Keratinocyte (primary cell): Measurements from ENCODE around the gene DMKN. TPM values are rescaled to one million over a fixed set of nuclear protein-coding genes. Genes with fewer than 3 reads are reported as not detected.

Experiments
- DNase-seq: peaks from one replicate; pipeline ENCODE4 v3.0.0-alpha.2; 2011; ENCODE audit warnings: low read depth, missing footprints, low spot score
- FAIRE-seq: peaks from 2 replicates; lab custom pipeline; 2011; peaks lifted over from hg19 to GRCh38; lab: Jason Lieb, UNC
- H2AFZ ChIP-seq: 2 replicates; pipeline ENCODE4 v1.6.0; 2012; ENCODE audit warnings: low read length, control low read depth, inconsistent platforms; ENCODE audit not compliant: control insufficient read depth
- H3K27ac ChIP-seq: 2 replicates; pipeline ENCODE4 v1.5.1; 2011; ENCODE audit warnings: low read length; ENCODE audit not compliant: control insufficient read depth, insufficient read depth
- H3K27me3 ChIP-seq: 3 replicates; pipeline ENCODE4 v1.6.0; 2011; ENCODE audit warnings: low read length; ENCODE audit not compliant: control insufficient read depth, insufficient read depth; ENCODE audit errors: extremely low read depth
- H3K36me3 ChIP-seq, 2 experiments: 2 replicates in 1 of 2; 3 replicates in 1 of 2; pipeline ENCODE4 v1.5.1; 2011; ENCODE audit warnings: low read length in 2 of 2, mild to moderate bottlenecking in 1 of 2; ENCODE audit not compliant: control insufficient read depth in 2 of 2, insufficient read depth in 2 of 2; ENCODE audit errors: extremely low read depth in 1 of 2
- H3K4me1 ChIP-seq: 3 replicates; pipeline ENCODE4 v1.5.1; 2011; ENCODE audit warnings: low read length; ENCODE audit not compliant: control insufficient read depth, insufficient read depth; ENCODE audit errors: extremely low read depth
- H3K4me2 ChIP-seq: 3 replicates; pipeline ENCODE4 v1.6.0; 2011; ENCODE audit warnings: low read depth, low read length; ENCODE audit not compliant: control insufficient read depth, insufficient read depth; ENCODE audit errors: extremely low read depth
- H3K4me3 ChIP-seq, 3 experiments: fragments of 200-600 bp in 1 of 3; sonication (generic) in 1 of 3; 2 replicates in 2 of 3; 3 replicates in 1 of 3; pipeline ENCODE4 v1.5.1; 2011 to 2016; ENCODE audit warnings: low read length in 3 of 3, mild to moderate bottlenecking in 3 of 3, control low read depth in 2 of 3, inconsistent platforms in 1 of 3, low read depth in 1 of 3, mixed read lengths in 1 of 3, mixed run types in 1 of 3, moderate library complexity in 1 of 3; ENCODE audit not compliant: control insufficient read depth in 2 of 3, insufficient read depth in 2 of 3; ENCODE audit errors: extremely low read depth in 1 of 3
- H3K79me2 ChIP-seq: 2 replicates; pipeline ENCODE4 v1.6.0; 2012; ENCODE audit warnings: low read length; ENCODE audit not compliant: control insufficient read depth, insufficient read depth
- H3K9ac ChIP-seq: 3 replicates; pipeline ENCODE4 v1.6.0; 2011; ENCODE audit warnings: low read length; ENCODE audit not compliant: control insufficient read depth, insufficient read depth; ENCODE audit errors: extremely low read depth
- H3K9me1 ChIP-seq: 3 replicates; pipeline ENCODE4 v1.6.0; 2011; ENCODE audit warnings: low read length; ENCODE audit not compliant: control insufficient read depth, insufficient read depth; ENCODE audit errors: extremely low read depth
- H3K9me3 ChIP-seq: 2 replicates; pipeline ENCODE4 v1.5.1; 2012; ENCODE audit warnings: low read depth, low read length; ENCODE audit not compliant: control insufficient read depth
- H4K20me1 ChIP-seq: 3 replicates; pipeline ENCODE4 v1.6.0; 2011; ENCODE audit warnings: low read length; ENCODE audit not compliant: control insufficient read depth, insufficient read depth; ENCODE audit errors: extremely low read depth
- EZH2 ChIP-seq: IDR thresholded peaks from one replicate; pipeline ENCODE4 v1.6.1; 2012; ENCODE audit warnings: inconsistent platforms, mild to moderate bottlenecking, low read length, moderate library complexity
- dilution Hi-C: fragments of 300-500 bp; cut with MboI; formaldehyde crosslinking; loops from one replicate; pipeline ENCODE4 v1.7.0; 2020; ENCODE audit warnings: low sequenced_read_pairs; ENCODE audit not compliant: extremely low pct_ligation_motif_present
- polyA plus RNA-seq, 5 experiments: library from polyadenylated mRNA; depleted of rRNA in 3 of 5; stranded (reverse) in 3 of 5; stranded (forward) in 1 of 5; unstranded in 1 of 5; fragments of >200 nt; gene quantifications; 1 replicate in 1 of 5; 2 replicates in 3 of 5; 3 replicates in 1 of 5; pipeline versions ENCODE4 v1.2.1 to v1.2.3, GENCODE V29; 2011 to 2012; ENCODE audit warnings: missing spikeins in 2 of 5, low read depth in 1 of 5, low replicate concordance in 1 of 5
- TF ChIP-seq, protein P1 (sequence below), 3 experiments: IDR thresholded peaks in 1 of 3; conservative IDR thresholded peaks in 1 of 3; optimal IDR thresholded peaks in 1 of 3; 2 replicates in 2 of 3; 3 replicates in 1 of 3; pipeline versions ENCODE3 to v1.5.1; 2011; ENCODE audit warnings: low read length in 3 of 3, mild to moderate bottlenecking in 3 of 3, moderate library complexity in 2 of 3, control low read depth in 1 of 3, inconsistent platforms in 1 of 3; ENCODE audit not compliant: insufficient read depth in 2 of 3; ENCODE audit errors: extremely low read depth in 1 of 3

The DMKN gene
- polyA plus RNA-seq, 1 donor (not counting 4 experiments of a cell fraction or from before 2014, with no cell fraction given): 235 TPM

DNA sequence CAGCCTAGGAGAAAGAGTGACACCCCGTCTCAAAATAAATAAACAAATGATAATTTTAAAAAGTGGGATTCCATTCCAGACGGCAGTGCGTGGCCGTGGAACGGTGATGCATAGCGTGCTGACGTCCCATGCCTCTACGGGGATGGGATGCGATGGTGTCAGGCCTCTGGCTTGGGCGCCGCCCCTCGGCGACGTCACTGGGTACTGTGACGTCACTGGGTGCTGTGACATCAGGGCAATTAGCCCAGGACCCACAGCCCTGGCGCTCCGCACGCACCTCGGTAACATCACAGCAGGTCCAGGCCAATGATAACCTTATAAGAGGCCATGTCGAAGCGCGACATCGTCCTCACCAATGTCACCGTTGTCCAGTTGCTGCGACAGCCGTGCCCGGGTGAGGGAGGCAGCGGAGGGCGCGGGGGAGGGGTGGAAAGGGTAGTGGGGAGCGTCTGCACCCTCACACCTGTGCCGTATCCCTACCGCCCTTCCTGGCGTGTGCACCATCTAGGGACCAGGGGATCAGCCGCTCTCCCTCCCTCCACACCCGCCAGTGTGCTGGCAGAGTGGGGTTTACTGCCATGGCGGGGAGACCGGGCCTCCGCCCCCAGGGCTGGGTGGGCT is 19.9 kb upstream of the DMKN start, which contains the start of gene GAPDHS:
TSS of gene GAPDHS (plus strand) at position 256 of the 621 bp plus-strand sequence. CDS start at position 328, 72 bp downstream.
- TF ChIP-seq, protein P1, sequence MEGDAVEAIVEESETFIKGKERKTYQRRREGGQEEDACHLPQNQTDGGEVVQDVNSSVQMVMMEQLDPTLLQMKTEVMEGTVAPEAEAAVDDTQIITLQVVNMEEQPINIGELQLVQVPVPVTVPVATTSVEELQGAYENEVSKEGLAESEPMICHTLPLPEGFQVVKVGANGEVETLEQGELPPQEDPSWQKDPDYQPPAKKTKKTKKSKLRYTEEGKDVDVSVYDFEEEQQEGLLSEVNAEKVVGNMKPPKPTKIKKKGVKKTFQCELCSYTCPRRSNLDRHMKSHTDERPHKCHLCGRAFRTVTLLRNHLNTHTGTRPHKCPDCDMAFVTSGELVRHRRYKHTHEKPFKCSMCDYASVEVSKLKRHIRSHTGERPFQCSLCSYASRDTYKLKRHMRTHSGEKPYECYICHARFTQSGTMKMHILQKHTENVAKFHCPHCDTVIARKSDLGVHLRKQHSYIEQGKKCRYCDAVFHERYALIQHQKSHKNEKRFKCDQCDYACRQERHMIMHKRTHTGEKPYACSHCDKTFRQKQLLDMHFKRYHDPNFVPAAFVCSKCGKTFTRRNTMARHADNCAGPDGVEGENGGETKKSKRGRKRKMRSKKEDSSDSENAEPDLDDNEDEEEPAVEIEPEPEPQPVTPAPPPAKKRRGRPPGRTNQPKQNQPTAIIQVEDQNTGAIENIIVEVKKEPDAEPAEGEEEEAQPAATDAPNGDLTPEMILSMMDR (optimal IDR thresholded peaks at IDR 0.05 in 1 of 3, IDR thresholded peaks at IDR 0.05 in 1 of 3, conservative IDR thresholded peaks at IDR 0.05 in 1 of 3; ENCODE audit: extremely low read depth in 1 of 3, insufficient read depth in 2 of 3, low read length in 3 of 3): no peak
- no peak for TF ChIP-seq EZH2
- H3K27ac ChIP-seq: no peak within 1 kb of the TSS
- H4K20me1 ChIP-seq: no peaks in the 10 kb centered on the region
- H3K4me2 ChIP-seq: peak within 1 kb of the TSS; percentile 41
- H3K9me1 ChIP-seq: no peaks in the 10 kb centered on the region
- DNase-seq (no peak), FAIRE-seq (no peak)
- no peaks in the 10 kb centered on the region for H3K36me3 ChIP-seq
- H3K27me3 ChIP-seq: peaks cover 30% of the 10 kb centered on the region
- no peak within 1 kb of the TSS for H3K4me3 ChIP-seq
- H2AFZ ChIP-seq: no peak within 1 kb of the TSS
- H3K9me3 ChIP-seq: no peaks in the 10 kb centered on the region
- dilution Hi-C loops: no loop called here
- H3K79me2 ChIP-seq: no peaks in the 10 kb centered on the region
- H3K9ac ChIP-seq: no peak within 1 kb of the TSS
- H3K4me1 ChIP-seq: no peaks in the 10 kb centered on the region

DNA sequence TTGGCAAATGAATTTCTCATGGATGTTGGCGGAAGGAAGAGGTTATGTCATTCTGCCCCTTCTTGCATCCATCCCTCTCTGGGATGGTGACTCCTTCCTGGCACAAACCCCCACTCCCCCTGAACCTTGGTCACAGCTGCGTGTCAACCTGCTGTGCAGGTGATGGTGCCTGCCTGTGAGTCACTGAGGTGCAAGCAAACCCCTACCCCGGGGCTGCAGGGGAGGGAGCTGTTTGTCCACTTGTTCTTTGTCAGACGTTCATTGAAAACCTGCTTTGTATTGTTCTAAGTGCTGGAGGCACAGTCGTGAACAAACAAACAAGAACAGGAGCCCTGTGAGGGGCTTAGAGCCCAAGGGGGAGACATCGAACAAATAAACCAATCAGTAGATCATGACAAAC is 17.8 kb upstream of the DMKN start:
- dilution Hi-C loops: no loop called here
- Histone ChIP-seq H3K36me3 (no peaks in the 10 kb centered on the region), H4K20me1 (no peaks in the 10 kb centered on the region), H3K9me3 (no peaks in the 10 kb centered on the region), H3K79me2 (no peaks in the 10 kb centered on the region), H3K4me2 (no peak overlapping the region), H3K4me1 (no peaks in the 10 kb centered on the region), H3K9me1 (no peaks in the 10 kb centered on the region), H3K4me3 (no peak overlapping the region), H3K27me3 (peaks cover 30% of the 10 kb centered on the region), H3K9ac (no peak overlapping the region), H2AFZ (no peak overlapping the region), H3K27ac (no peak overlapping the region)
- FAIRE-seq (no peak), DNase-seq (no peak)
- TF ChIP-seq, protein P1 (optimal IDR thresholded peaks at IDR 0.05 in 1 of 3, IDR thresholded peaks at IDR 0.05 in 1 of 3, conservative IDR thresholded peaks at IDR 0.05 in 1 of 3; ENCODE audit: extremely low read depth in 1 of 3, insufficient read depth in 2 of 3, low read length in 3 of 3): no peak
- no peak for TF ChIP-seq EZH2
